GM18519 (cell line): Measurements from ENCODE around the gene COL25A1.

Source experiments
- ATAC-seq: cut with Tn5 transposase; IDR thresholded peaks from one replicate; pipeline ENCODE4 v1.9.1; 2021; ENCODE audit warnings: mild to moderate bottlenecking, moderate library complexity; ENCODE audit not compliant: unreplicated experiment, low FRiP score

Gene COL25A1

DNA sequence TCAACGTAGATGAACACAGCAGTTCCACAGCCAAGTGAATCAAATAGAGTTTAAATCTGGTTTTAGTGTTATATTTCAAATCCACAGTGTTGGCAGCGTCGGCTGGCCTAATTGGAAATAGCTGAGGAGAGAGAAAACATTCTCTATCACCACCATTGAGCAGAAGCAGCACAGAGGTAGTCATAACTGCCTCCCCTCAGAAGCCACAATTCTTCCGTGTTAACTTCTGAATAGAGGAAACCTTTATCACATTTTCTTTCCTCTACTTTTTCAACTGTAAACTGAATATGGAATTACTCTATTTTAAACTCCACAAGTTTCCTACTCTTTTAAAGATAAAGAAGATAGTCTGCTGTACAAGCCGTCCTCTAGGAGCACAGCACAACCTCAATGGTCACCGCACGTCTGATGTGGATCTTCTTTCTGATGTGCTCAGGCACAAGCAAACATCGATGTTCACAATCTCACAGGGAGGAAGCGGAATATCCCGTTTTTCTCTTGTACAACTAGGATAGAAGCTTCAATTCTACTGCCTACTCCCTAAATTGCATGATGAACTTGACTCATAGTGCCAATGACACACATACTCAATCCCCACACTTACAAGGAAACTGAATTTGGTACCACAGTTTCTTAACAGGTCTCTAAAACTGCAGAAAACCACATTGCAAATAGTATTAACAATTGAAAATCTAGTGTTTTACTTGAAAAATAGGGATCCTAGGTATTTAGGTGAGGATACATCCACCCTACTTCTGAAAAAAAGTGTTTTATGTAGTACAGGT lies 321.8 kb downstream of the COL25A1 start:
- ATAC-seq, result no peak

- no peak for ATAC-seq
Observed at GRCh38 chr4:108979759-108980158, 322.7 kb downstream of the COL25A1 start.

DNA sequence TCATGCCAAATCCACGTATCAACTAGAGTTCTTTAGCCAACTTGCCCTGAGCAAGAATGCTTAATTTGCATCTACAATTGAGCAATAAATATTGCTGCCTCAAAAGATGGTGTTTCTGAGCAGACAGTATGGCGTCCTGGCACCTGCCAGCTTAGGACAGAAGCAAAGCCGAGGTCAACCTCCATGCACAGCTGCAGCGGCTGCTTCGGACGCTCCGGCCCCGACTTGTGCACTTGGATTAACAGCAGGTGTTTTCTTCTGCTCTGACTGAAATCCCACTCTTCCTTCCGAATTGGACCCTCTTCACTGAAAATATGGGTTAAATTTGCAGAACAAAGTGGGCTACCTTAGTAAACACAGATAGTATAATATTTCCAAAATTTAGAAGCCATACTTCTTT lies 324.4 kb downstream of the COL25A1 start:
- no peak for ATAC-seq

- ATAC-seq, result no peak
Observed at GRCh38 chr4:108972613-108973283, 329.7 kb downstream of the COL25A1 start.

GRCh38 chr4:108971473-108971872 lies 331.0 kb downstream of the COL25A1 start:
- ATAC-seq, result no peak

DNA sequence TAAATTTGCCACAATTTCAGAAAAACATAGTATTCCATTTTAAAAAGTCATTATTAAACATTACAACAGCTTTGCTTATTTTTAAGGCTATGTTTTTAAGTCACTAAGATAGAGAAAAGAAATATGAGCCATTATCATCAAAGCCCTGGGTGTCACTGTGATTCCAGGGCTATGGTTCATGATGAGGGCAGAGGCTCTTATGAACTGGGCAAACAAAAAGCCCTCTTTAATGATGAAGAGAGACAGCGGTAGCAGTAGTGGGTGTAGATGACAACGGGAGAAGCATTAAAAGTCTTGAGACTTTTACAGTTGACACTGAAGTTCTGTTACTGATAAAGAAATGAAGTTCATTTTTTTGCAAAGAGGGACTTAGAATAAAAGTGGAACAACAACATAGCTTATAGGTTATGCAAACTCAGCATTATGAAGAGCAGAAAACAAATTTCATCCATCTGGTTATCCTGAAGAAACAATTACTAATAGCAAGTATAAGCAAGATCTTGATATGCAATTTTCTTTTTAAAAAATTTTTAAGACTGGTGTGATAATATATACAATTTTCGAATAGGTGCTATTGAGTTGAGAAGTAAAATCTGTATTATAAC lies 336.9 kb downstream of the COL25A1 start:
- no peak for ATAC-seq

DNA sequence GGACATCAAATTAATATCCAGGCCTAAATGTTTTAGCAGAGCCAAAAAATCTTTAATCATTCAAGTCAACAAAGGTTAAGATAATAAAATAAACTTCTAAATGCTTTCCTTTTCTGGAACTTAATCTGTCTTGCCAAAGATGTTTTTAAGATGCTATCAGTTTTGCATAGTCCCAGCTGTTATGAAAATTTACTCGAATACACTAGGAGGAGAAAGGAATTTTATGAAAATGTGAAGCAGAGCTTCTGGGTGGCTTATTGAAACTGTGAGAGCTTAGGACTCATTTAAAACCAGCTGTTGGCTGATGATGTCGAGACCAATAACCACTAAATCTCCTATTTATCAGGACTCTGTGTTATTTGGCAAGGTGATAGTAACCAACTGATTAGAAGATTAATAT lies 337.4 kb downstream of the COL25A1 start:
- ATAC-seq, result no peak

GRCh38 chr4:108963910-108964309 lies 338.5 kb downstream of the COL25A1 start:
- ATAC-seq, result no peak

DNA sequence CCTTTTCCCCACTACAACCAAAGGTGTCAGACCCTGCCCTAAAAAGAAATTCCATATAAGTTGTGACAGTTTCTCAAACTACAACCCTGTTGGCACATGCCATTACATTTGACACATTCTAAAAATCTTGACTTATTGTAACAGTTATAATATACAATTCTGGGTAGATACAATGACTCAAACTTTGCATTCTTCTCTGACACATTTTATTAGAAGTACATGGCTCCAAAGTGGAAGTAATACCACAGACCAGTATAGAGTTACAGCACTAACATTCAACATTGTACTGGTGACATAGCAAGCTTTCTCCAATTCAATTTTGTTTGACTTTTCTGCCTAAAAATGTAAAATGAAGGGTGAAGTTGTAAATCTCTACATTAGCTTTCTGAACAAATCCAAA lies 343.0 kb downstream of the COL25A1 start:
- ATAC-seq, result no peak

- ATAC-seq, result no peak
Observed at GRCh38 chr4:108954880-108955279, 347.6 kb downstream of the COL25A1 start.

GRCh38 chr4:108953941-108954340 lies 348.5 kb downstream of the COL25A1 start:
- no peak for ATAC-seq

GRCh38 chr4:108950158-108950915 lies 352.1 kb downstream of the COL25A1 start:
- no peak for ATAC-seq

DNA sequence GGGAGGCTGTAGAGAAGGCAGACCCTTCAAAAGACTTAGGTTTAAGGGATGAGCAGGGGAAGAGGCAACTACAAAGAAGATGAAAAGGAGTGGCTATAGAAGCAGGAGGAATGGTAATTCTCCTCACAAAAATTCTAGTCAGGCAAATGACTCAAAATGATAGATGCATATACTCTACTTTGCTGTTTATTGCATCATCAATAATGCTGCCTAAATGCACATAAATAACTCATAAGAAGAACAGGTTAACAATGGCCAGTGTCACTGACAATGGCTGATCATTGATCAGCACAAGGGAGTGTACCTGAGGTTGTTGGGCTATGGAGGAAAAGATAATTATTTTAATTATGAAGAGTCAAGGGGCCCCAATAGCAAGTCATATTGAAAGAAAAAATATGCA lies 354.9 kb downstream of the COL25A1 start:
- no peak for ATAC-seq

- ATAC-seq, result no peak
Observed at GRCh38 chr4:108946237-108946636, 356.2 kb downstream of the COL25A1 start.

DNA sequence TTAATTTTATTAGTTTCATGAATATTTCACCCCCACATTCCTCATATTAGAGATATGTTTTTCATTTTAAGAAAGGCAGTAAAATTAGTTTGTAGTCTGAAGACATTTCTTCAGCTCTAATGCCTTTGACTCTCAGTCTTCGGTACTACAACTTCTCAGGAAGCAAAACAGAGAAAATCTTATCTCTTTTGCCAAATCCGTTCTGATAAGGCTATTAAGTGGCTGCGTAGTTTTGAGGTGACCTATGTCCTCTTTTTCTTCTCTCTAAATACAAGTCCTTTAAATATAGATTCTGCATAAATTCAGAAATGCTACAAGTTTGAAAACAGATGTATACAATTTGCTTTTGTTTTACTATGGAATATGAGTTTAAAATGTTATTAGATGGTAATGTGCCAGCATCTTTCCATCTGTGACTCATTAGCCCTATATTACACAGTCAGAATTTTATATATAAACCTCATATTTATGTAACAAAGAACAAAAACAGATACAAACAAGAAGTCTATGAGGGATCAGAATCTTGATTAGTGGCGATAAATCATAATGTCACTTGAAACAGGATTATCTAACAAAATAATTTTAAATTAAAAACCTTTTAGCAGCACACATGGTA lies 358.4 kb downstream of the COL25A1 start:
- ATAC-seq, result no peak

- no peak for ATAC-seq
Observed at GRCh38 chr4:108943371-108943770, 359.1 kb downstream of the COL25A1 start.

DNA sequence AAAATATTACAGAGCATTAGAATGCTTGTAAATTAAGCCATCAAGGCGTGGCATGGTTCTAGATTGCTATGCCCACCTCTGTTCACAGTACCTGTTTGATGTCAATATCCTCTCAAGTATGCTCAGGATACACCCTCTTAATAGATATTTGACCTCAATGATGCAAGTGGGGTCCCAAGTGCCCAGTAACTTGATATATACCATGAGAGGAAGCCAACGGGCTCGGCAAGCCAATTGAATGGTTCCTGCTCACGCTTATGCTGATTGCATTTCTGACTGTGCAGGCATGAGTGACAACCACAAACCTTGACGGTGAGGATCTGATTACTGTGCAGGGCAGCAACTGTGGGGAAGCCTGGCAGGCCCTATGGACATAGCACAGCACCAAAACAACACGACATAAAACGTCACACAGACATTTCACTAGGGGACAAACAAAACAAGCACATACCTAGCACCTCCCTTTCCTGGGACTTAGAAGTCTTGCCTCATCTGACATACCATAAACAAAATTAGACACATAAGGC lies 360.5 kb downstream of the COL25A1 start:
- ATAC-seq, result no peak

DNA sequence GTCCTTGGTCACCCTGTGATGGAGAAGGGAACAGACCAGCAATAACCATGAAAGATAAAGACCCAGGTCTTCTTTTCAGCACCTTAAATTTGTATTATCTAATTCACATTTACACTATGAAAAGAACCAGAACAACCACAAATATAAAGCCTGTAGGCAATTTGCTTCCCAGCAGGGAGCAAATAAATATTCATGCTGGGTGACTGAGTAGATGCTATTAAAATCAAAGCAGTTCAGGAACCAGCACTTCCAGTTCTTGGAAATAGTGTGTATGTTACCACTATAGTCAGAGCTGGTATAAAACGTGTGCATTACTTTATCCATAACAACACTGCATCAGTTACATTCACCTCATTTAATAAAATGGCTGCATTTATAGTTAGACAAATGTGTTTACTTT lies 361.8 kb downstream of the COL25A1 start:
- ATAC-seq, result no peak

GRCh38 chr4:108940149-108940548 lies 362.3 kb downstream of the COL25A1 start:
- ATAC-seq, result no peak

- no peak for ATAC-seq
Observed at GRCh38 chr4:108937066-108937465, 365.4 kb downstream of the COL25A1 start.
